H1 (cell line): ENCODE measurements around the gene FAM186B. TPM values are rescaled to one million over a fixed set of nuclear protein-coding genes. Genes with fewer than 3 reads are reported as not detected.

Experiments
- BCL11A ChIP-seq, 2 experiments: IDR thresholded peaks; one replicate each; pipeline ENCODE4 v1.6.1; 2011; ENCODE audit warnings: low read depth in 2 of 2, low read length in 2 of 2, mild to moderate bottlenecking in 2 of 2
- CHD1 ChIP-seq: IDR thresholded peaks from 2 replicates; pipeline ENCODE4 v1.6.1; 2012; ENCODE audit warnings: low read depth, low read length, improper control_type of control experiment
- CHD2 ChIP-seq: IDR thresholded peaks from 2 replicates; pipeline ENCODE4 v1.6.1; 2012; ENCODE audit warnings: low read length, improper control_type of control experiment
- PHF8 ChIP-seq: fragments of 200-600 bp; sonication (generic); conservative IDR thresholded peaks from 2 replicates; pipeline ENCODE4 v1.7.1; 2012; ENCODE audit warnings: low read depth, mild to moderate bottlenecking, inconsistent platforms, low read length, moderate library complexity
- RFX5 ChIP-seq: IDR thresholded peaks from 2 replicates; pipeline ENCODE4 v1.6.1; 2011; ENCODE audit warnings: low read depth, low read length, improper control_type of control experiment, borderline replicate concordance
- polyA plus RNA-seq, 7 experiments: library from polyadenylated mRNA; depleted of rRNA in 3 of 7; stranded (reverse) in 5 of 7; unstranded in 2 of 7; fragments of >200 nt in 5 of 7; fragments of 200-250 nt in 2 of 7; gene quantifications; 1 replicate in 5 of 7; 2 replicates in 1 of 7; 4 replicates in 1 of 7; pipeline versions ENCODE4 v1.2.1 to v1.2.3, GENCODE V29; 2011 to 2013; ENCODE audit warnings: missing spikeins in 2 of 7, mixed read lengths in 2 of 7
- total RNA-seq: library from RNA; stranded (reverse); fragmentation: NEBNext Ultra II Directional; extraction: Animal tissue kit (Norgen Biotek cat#: 25700); gene quantifications from 2 replicates; pipeline ENCODE4 v1.2.1, GENCODE V29; 2021
- TF ChIP-seq, protein P1 (sequence below): fragments of 300-600 bp; sonication (generic); IDR thresholded peaks from 2 replicates; pipeline ENCODE4 v1.7.1; 2012; ENCODE audit warnings: low read length, moderate library complexity, mild to moderate bottlenecking, inconsistent platforms; ENCODE audit not compliant: insufficient replicate concordance

The FAM186B gene
- total and polyA plus RNA-seq, 2 of the 8 experiments (the other 6 are each of a cell fraction or from before 2014, with no cell fraction given): 0.12 to 0.73 TPM

DNA sequence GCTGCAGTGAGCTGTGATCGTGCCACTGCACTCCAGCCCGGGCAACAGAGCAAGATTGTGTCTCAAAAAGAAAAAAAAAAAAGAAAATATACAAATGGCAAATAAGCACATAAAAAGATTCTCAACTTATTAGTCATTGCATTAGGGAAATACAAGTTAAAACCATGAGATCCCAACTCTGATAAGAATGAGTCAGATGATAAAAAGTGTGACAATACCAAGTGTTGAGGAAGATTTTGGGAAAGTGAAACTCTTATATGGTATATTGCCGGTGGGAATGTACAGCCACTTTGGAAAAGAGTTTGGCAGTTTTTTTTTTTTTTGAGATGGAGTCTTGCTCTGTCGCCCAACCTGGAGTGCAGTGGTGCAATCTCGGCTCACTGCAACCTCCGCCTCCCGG lies 10.3 kb upstream of the FAM186B start (continued):
- TF ChIP-seq, protein P1, sequence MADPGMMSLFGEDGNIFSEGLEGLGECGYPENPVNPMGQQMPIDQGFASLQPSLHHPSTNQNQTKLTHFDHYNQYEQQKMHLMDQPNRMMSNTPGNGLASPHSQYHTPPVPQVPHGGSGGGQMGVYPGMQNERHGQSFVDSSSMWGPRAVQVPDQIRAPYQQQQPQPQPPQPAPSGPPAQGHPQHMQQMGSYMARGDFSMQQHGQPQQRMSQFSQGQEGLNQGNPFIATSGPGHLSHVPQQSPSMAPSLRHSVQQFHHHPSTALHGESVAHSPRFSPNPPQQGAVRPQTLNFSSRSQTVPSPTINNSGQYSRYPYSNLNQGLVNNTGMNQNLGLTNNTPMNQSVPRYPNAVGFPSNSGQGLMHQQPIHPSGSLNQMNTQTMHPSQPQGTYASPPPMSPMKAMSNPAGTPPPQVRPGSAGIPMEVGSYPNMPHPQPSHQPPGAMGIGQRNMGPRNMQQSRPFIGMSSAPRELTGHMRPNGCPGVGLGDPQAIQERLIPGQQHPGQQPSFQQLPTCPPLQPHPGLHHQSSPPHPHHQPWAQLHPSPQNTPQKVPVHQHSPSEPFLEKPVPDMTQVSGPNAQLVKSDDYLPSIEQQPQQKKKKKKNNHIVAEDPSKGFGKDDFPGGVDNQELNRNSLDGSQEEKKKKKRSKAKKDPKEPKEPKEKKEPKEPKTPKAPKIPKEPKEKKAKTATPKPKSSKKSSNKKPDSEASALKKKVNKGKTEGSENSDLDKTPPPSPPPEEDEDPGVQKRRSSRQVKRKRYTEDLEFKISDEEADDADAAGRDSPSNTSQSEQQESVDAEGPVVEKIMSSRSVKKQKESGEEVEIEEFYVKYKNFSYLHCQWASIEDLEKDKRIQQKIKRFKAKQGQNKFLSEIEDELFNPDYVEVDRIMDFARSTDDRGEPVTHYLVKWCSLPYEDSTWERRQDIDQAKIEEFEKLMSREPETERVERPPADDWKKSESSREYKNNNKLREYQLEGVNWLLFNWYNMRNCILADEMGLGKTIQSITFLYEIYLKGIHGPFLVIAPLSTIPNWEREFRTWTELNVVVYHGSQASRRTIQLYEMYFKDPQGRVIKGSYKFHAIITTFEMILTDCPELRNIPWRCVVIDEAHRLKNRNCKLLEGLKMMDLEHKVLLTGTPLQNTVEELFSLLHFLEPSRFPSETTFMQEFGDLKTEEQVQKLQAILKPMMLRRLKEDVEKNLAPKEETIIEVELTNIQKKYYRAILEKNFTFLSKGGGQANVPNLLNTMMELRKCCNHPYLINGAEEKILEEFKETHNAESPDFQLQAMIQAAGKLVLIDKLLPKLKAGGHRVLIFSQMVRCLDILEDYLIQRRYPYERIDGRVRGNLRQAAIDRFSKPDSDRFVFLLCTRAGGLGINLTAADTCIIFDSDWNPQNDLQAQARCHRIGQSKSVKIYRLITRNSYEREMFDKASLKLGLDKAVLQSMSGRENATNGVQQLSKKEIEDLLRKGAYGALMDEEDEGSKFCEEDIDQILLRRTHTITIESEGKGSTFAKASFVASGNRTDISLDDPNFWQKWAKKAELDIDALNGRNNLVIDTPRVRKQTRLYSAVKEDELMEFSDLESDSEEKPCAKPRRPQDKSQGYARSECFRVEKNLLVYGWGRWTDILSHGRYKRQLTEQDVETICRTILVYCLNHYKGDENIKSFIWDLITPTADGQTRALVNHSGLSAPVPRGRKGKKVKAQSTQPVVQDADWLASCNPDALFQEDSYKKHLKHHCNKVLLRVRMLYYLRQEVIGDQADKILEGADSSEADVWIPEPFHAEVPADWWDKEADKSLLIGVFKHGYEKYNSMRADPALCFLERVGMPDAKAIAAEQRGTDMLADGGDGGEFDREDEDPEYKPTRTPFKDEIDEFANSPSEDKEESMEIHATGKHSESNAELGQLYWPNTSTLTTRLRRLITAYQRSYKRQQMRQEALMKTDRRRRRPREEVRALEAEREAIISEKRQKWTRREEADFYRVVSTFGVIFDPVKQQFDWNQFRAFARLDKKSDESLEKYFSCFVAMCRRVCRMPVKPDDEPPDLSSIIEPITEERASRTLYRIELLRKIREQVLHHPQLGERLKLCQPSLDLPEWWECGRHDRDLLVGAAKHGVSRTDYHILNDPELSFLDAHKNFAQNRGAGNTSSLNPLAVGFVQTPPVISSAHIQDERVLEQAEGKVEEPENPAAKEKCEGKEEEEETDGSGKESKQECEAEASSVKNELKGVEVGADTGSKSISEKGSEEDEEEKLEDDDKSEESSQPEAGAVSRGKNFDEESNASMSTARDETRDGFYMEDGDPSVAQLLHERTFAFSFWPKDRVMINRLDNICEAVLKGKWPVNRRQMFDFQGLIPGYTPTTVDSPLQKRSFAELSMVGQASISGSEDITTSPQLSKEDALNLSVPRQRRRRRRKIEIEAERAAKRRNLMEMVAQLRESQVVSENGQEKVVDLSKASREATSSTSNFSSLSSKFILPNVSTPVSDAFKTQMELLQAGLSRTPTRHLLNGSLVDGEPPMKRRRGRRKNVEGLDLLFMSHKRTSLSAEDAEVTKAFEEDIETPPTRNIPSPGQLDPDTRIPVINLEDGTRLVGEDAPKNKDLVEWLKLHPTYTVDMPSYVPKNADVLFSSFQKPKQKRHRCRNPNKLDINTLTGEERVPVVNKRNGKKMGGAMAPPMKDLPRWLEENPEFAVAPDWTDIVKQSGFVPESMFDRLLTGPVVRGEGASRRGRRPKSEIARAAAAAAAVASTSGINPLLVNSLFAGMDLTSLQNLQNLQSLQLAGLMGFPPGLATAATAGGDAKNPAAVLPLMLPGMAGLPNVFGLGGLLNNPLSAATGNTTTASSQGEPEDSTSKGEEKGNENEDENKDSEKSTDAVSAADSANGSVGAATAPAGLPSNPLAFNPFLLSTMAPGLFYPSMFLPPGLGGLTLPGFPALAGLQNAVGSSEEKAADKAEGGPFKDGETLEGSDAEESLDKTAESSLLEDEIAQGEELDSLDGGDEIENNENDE: no peak
- TF ChIP-seq BCL11A (IDR thresholded peaks at IDR 0.05; ENCODE audit: low read depth in 2 of 2, low read length in 2 of 2): no peak
- no peak for TF ChIP-seq PHF8
- no peak for TF ChIP-seq CHD1
- TF ChIP-seq RFX5: no peak
- no peak for TF ChIP-seq CHD2
